Measurements from ENCODE around the gene METTL6.

DNA sequence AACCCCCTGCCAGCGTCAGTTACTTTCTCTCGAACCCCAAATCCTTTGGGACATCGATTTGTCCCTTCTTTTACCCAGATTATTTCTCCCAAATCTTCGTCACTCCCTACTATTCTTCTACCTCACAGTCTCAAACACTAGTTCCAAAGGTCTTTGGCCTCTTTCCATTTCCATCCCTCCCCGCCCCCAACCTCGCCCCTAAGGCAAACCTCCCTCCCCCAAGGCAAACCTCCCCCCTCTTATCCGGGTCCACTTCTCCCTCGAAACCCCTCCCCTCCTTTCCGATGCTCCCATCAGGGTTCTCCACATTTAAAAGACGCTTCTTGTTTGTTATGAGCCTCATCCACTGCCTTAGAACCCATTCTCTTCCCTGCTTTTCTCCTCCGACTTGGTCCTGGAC lies 637 bp upstream of the METTL6 start:
- TF ChIP-seq POLR2A (IDR thresholded peaks at IDR 0.05), result no peak
- TF ChIP-seq, protein P1, sequence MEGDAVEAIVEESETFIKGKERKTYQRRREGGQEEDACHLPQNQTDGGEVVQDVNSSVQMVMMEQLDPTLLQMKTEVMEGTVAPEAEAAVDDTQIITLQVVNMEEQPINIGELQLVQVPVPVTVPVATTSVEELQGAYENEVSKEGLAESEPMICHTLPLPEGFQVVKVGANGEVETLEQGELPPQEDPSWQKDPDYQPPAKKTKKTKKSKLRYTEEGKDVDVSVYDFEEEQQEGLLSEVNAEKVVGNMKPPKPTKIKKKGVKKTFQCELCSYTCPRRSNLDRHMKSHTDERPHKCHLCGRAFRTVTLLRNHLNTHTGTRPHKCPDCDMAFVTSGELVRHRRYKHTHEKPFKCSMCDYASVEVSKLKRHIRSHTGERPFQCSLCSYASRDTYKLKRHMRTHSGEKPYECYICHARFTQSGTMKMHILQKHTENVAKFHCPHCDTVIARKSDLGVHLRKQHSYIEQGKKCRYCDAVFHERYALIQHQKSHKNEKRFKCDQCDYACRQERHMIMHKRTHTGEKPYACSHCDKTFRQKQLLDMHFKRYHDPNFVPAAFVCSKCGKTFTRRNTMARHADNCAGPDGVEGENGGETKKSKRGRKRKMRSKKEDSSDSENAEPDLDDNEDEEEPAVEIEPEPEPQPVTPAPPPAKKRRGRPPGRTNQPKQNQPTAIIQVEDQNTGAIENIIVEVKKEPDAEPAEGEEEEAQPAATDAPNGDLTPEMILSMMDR (IDR thresholded peaks at IDR 0.05), result no peak

Data from heart left ventricle (tissue), 13 donors.